Gastroesophageal sphincter (tissue), 4 donors: Measurements from ENCODE around the gene EHBP1. TPM values are rescaled to one million over a fixed set of nuclear protein-coding genes. Genes with fewer than 3 reads are reported as not detected.

ENCODE experiments used
- ATAC-seq: fragments of 150-250 bp; one replicate; pipeline ENCODE4 v1.9.1; 2016; ENCODE audit warnings: mild to moderate bottlenecking, moderate library complexity
- H3K27ac ChIP-seq, 4 donors: fragments of 200-600 bp; sonication (generic) in 3 of 4; 1 replicate in 3 of 4; 2 replicates in 1 of 4; pipeline ENCODE4 v1.5.1; 2016 to 2019
- H3K27me3 ChIP-seq: fragments of 200-600 bp; sonication (generic); one replicate; pipeline ENCODE4 v1.5.1; 2019
- H3K36me3 ChIP-seq, 2 donors: fragments of 200-600 bp; sonication (generic); one replicate each; pipeline ENCODE4 v1.5.1; 2019; ENCODE audit warnings: control low read depth in 1 of 2
- H3K4me1 ChIP-seq, 3 donors: fragments of 200-600 bp; sonication (generic); 1 replicate in 2 of 3; 2 replicates in 1 of 3; pipeline ENCODE4 v1.5.1; 2016 to 2019; ENCODE audit warnings: control low read depth in 2 of 3
- H3K4me3 ChIP-seq, 2 donors: fragments of 200-600 bp; sonication (generic); one replicate each; pipeline ENCODE4 v1.5.1; 2019; ENCODE audit warnings: mild to moderate bottlenecking in 1 of 2, moderate library complexity in 1 of 2
- H3K9me3 ChIP-seq, 3 donors: fragments of 200-600 bp; sonication (generic); one replicate each; pipeline ENCODE4 v1.5.1; 2017 to 2019; ENCODE audit warnings: control low read depth in 2 of 3
- CTCF ChIP-seq, 4 experiments: fragments of 200-600 bp in 2 of 4; fragments of 450-650 bp in 2 of 4; sonication (generic) in 1 of 4; IDR thresholded peaks; one replicate each; pipeline ENCODE4 v1.5.1; 2017 to 2019; ENCODE audit warnings: antibody characterized with exemption in 4 of 4, mild to moderate bottlenecking in 2 of 4, moderate library complexity in 2 of 4
- EP300 ChIP-seq: sonication (generic); formaldehyde crosslinking; IDR thresholded peaks from one replicate; pipeline ENCODE4 v1.6.1; 2017; ENCODE audit warnings: antibody characterized with exemption, mild to moderate bottlenecking
- POLR2A ChIP-seq, 2 donors: fragments of 450-650 bp; IDR thresholded peaks; one replicate each; pipeline ENCODE4 v1.6.1; 2017; ENCODE audit warnings: antibody characterized with exemption in 2 of 2, mild to moderate bottlenecking in 2 of 2, moderate library complexity in 1 of 2
- POLR2AphosphoS5 ChIP-seq: sonication (generic); formaldehyde crosslinking; IDR thresholded peaks from one replicate; pipeline ENCODE4 v1.6.1; 2017; ENCODE audit warnings: antibody characterized with exemption
- WGBS, 2 donors: methylation state at CpG; one replicate each; pipeline ENCODE4 v1.1.5; 2018; ENCODE audit warnings: low coverage in 1 of 2; 5-methylcytosine and 5-hydroxymethylcytosine counted together
- total RNA-seq, 4 donors: library from RNA; depleted of rRNA; stranded (reverse); fragments of >200 nt; gene quantifications; one replicate each; pipeline ENCODE4 v1.1.0, GENCODE V29; 2016

EHBP1 gene
- total RNA-seq, 4 donors from 2014 or later = 82.4 to 159 (median 146) TPM

DNA sequence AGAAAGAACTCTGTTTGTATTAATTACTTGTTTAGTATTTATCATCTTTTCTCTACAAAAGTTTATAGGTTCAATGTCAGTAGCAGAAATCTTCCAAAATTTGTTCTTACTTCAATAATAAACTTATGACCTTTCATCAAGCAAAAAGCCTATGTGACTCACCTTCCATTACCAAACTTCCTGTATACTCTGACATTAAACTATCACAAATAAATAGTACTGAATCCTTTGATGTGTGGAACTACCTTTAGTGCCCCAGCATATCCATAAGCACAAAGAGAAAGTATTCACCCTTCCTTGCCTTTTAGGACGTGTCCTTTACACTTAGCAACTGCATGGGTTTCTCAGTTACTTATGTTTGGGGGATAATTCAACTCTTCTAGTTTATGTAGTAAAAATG lies 166.0 kb downstream of the EHBP1 start:
- peaks cover 4 to 57% of the 10 kb centered on the region in 2 donors for H3K36me3 ChIP-seq
- WGBS, 2 donors = 83 to 92% methylated on average over 1 of the region's 1 CpG
- no peak overlapping the region for H3K27ac ChIP-seq
- ATAC-seq = no peak
- no peaks in the 10 kb centered on the region for H3K4me1 ChIP-seq
- no peak overlapping the region for H3K4me3 ChIP-seq
- no peaks in the 10 kb centered on the region for H3K27me3 ChIP-seq
- no peak for TF ChIP-seq POLR2AphosphoS5
- TF ChIP-seq POLR2A (IDR thresholded peaks at IDR 0.05) = no peak
- TF ChIP-seq CTCF (IDR thresholded peaks at IDR 0.05) = no peak
- TF ChIP-seq EP300 = no peak
- peaks cover 0 to 6% (median 0%) of the 10 kb centered on the region in 3 donors for H3K9me3 ChIP-seq

DNA sequence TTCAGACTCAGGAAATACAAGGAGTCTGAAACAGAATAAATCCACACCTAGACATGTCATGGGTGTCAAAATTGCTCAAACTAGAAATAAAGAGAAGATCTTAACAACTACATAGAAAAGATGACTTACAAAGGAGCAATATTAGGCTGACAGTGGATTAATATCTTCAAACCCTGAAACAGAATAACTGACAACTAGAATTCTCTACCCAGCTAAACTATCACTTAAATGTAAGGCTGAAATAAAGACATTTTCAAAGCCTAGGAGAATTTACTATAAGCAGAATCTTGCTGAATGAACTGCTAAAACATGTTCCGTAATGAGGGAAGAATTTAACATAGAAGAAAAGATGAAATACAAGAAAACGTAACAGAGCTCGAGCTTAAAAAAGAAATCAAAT lies 168.1 kb downstream of the EHBP1 start:
- Histone ChIP-seq H3K4me3 (no peak overlapping the region), H3K9me3 (peaks cover 0 to 6% (median 0%) of the 10 kb centered on the region in 3 donors), H3K27me3 (no peaks in the 10 kb centered on the region), H3K27ac (no peak overlapping the region), H3K36me3 (peaks cover 4 to 64% of the 10 kb centered on the region in 2 donors), H3K4me1 (no peaks in the 10 kb centered on the region)
- WGBS, 2 donors = 93 to 100% methylated on average over 3 of the region's 3 CpGs
- ATAC-seq = no peak
- no peak for TF ChIP-seq EP300
- TF ChIP-seq POLR2AphosphoS5 = no peak
- no peak for TF ChIP-seq POLR2A (IDR thresholded peaks at IDR 0.05)
- no peak for TF ChIP-seq CTCF (IDR thresholded peaks at IDR 0.05)

DNA sequence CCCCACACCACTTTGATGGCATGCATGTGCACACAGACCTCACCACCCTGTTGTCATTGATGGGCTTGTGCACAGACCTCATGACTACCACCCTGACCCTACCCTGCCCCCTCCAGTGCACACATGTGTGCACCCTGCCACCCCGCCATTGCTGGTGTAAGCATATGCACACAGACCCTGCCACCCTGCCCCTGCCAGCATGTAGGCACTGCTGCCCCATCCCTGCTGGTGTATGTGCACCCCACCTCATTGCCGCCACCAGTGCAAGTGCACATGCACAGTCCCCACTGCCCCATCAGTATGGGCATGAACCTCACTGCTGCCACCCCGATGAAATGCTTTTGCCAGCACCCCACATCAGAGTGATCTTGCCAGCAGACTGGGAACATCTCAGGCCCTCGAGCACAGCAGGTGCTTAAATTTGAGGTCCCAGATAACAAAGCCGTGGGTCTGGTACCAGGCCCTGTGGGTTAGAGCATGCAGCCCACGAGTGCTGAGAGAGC lies 169.4 kb downstream of the EHBP1 start:
- ATAC-seq = no peak
- WGBS, 2 donors = 86 to 100% methylated on average over 1 to 2 of the region's 6 CpGs
- Histone ChIP-seq H3K36me3 (peaks cover 4 to 65% of the 10 kb centered on the region in 2 donors), H3K27me3 (no peaks in the 10 kb centered on the region), H3K27ac (no peak overlapping the region), H3K4me3 (no peak overlapping the region), H3K9me3 (peaks cover 0 to 6% (median 0%) of the 10 kb centered on the region in 3 donors), H3K4me1 (no peaks in the 10 kb centered on the region)
- no peak for TF ChIP-seq POLR2A (IDR thresholded peaks at IDR 0.05)
- no peak for TF ChIP-seq POLR2AphosphoS5
- TF ChIP-seq EP300 = no peak
- TF ChIP-seq CTCF (IDR thresholded peaks at IDR 0.05) = no peak

DNA sequence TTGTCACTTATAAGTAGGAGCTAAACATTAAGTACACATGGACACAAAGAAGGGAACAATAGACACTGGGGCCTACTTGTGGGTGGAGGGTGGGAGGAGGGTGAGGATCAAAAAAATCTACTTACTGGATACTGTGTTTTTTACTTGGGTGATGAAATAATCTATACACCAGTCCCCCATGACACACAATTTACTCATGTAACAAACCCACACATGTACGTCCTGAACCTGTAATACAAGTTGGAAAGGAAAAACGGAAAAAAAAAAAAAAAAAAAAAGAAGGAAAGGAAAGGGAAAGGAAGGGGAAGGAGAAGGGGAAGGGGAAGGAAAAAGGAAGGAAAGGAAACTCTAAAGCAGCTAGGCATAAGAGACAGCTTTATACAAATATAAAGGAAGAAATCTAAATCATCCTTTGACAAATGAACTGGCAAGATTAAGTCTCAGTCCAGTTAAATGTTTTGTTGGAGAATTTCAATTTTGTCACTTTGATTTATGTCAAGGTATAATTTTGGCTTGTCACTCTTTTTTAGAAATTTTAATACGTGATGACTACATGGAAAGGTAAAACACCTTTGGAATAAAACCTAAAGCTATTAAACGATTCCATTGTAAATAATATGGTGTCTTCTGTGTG lies 175.8 kb downstream of the EHBP1 start:
- Histone ChIP-seq H3K4me3 (no peak overlapping the region), H3K27ac (no peak overlapping the region), H3K27me3 (no peaks in the 10 kb centered on the region), H3K4me1 (no peaks in the 10 kb centered on the region), H3K9me3 (no peaks in the 10 kb centered on the region), H3K36me3 (peaks cover under 1 to 46% of the 10 kb centered on the region in 2 donors)
- WGBS, 2 donors = 92 to 97% methylated on average over 2 to 4 of the region's 4 CpGs
- ATAC-seq = no peak
- TF ChIP-seq EP300 = no peak
- no peak for TF ChIP-seq CTCF (IDR thresholded peaks at IDR 0.05)
- no peak for TF ChIP-seq POLR2AphosphoS5
- no peak for TF ChIP-seq POLR2A (IDR thresholded peaks at IDR 0.05)

DNA sequence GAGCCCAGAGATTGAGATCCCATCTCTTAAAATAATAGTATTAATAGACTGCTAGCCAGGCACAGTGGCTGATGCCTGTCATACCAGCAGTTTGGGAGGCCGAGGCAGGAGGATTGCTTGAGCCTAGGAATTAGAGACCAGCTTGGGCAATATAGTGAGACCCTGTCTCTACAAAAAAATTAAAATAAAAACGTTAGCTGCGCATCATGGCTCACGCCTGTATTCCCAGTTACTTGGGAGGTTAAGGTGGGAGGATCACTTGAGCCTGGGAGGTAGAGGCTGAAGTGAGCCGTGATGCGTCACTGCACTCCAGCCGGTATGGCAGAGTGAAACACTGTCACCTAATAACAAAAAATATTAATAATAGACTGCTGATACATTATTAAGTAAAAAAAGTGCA lies 178.1 kb downstream of the EHBP1 start:
- Histone ChIP-seq H3K4me3 (no peak overlapping the region), H3K9me3 (no peaks in the 10 kb centered on the region), H3K27ac (no peak overlapping the region), H3K4me1 (no peaks in the 10 kb centered on the region), H3K36me3 (peaks cover 0 to 23% of the 10 kb centered on the region in 2 donors), H3K27me3 (no peaks in the 10 kb centered on the region)
- 89 to 92% methylated on average over 5 to 7 of the region's 7 CpGs for WGBS, 2 donors
- TF ChIP-seq CTCF (IDR thresholded peaks at IDR 0.05) (no peak), EP300 (no peak), POLR2A (IDR thresholded peaks at IDR 0.05) (no peak), POLR2AphosphoS5 (no peak)
- ATAC-seq = no peak
